MCF 10A (cell line): ENCODE measurements around the gene HIVEP1. TPM values are rescaled to one million over a fixed set of nuclear protein-coding genes. Genes with fewer than 3 reads are reported as not detected.

Source experiments
- BruUV-seq: library from RNA; stranded (reverse); fragments of 400-500 nt; replicated peaks from 2 replicates; lab custom pipeline; 2021; lab: Mats Ljungman, UMichigan
- CTCF ChIA-PET: fragments of 300-600 bp; sonication (Branson Sonifier 250); formaldehyde crosslinking; extraction: SDS; loops from one replicate; lab custom pipeline; 2021; ENCODE audit warnings: antibody characterized with exemption, inconsistent platforms; lab: Yijun Ruan, JAX
- POLR2A ChIA-PET: fragments of 300-600, 350-650 bp; sonication (Branson Sonifier 250); formaldehyde crosslinking; extraction: SDS; loops from one replicate; lab custom pipeline; 2020; ENCODE audit warnings: antibody characterized with exemption, inconsistent platforms; lab: Yijun Ruan, JAX
- DNase-seq: peaks from one replicate; pipeline ENCODE4 v3.0.0-alpha.2; 2018; ENCODE audit not compliant: unreplicated experiment
- H3K27ac Mint-ChIP-seq: one replicate; pipeline ENCODE4 v1.8.0; 2022; ENCODE audit warnings: mild to moderate bottlenecking, low read depth, mixed read lengths; ENCODE audit not compliant: unreplicated experiment
- H3K27me3 Mint-ChIP-seq: one replicate; pipeline ENCODE4 v1.8.0; 2022; ENCODE audit warnings: mixed read lengths; ENCODE audit not compliant: insufficient read depth, unreplicated experiment
- H3K36me3 Mint-ChIP-seq: one replicate; pipeline ENCODE4 v1.8.0; 2022; ENCODE audit warnings: mild to moderate bottlenecking, moderate library complexity, mixed read lengths; ENCODE audit not compliant: insufficient read depth, unreplicated experiment
- H3K4me1 Mint-ChIP-seq: one replicate; pipeline ENCODE4 v1.8.0; 2022; ENCODE audit warnings: mixed read lengths; ENCODE audit not compliant: insufficient read depth, unreplicated experiment
- H3K4me3 Mint-ChIP-seq: one replicate; pipeline ENCODE4 v1.8.0; 2022; ENCODE audit warnings: mild to moderate bottlenecking, moderate library complexity, mixed read lengths; ENCODE audit not compliant: unreplicated experiment
- H3K9me3 Mint-ChIP-seq: one replicate; pipeline ENCODE4 v1.8.0; 2022; ENCODE audit warnings: mixed read lengths; ENCODE audit not compliant: unreplicated experiment
- CTCF ChIP-seq: fragments of 200-600 bp; IDR thresholded peaks from one replicate; pipeline ENCODE4 v1.8.0; 2022; ENCODE audit warnings: antibody characterized with exemption, mild to moderate bottlenecking; ENCODE audit not compliant: unreplicated experiment
- intact Hi-C: fragments of 100-400 bp; cut with micrococcal nuclease; formaldehyde crosslinking; loops from 2 replicates; pipeline ENCODE4 v1.14.1; 2022
- total RNA-seq: library from RNA; stranded (reverse); gene quantifications from 2 replicates; pipeline ENCODE4 v1.2.3, GENCODE V29; 2022

Gene HIVEP1
- total RNA-seq, 1 experiment from 2014 or later = 19.1 TPM

DNA sequence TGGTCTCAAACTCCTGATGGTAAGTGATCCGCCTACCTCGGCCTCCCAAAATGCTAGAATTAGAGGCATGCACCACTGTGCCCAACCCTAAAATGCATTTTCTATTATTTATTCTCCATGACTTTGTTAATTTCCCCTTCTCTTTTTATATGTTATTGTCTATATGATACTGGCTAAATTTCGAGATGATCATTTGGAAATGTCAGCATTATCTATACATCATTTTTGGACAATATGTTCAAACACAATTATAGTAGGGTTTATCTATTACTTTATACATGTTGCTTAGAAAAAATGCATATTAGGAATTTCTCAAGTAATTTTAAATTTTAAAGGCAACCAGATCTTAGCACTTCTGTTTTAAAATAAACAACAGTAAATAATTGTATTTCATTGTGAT lies 34.4 kb upstream of the HIVEP1 start:
- Mint-ChIP-seq H3K27me3 (no peaks in the 10 kb centered on the region), H3K4me1 (peaks cover 8% of the 10 kb centered on the region), H3K4me3 (no peak overlapping the region), H3K36me3 (no peaks in the 10 kb centered on the region), H3K27ac (no peak overlapping the region), H3K9me3 (no peaks in the 10 kb centered on the region)
- intact Hi-C loops = no loop called here
- CTCF ChIA-PET = no interaction called here
- POLR2A ChIA-PET = no interaction called here
- no TSS peak for BruUV-seq
- no peak for DNase-seq
- TF ChIP-seq CTCF = no peak

- CTCF ChIA-PET = no interaction called here
- POLR2A ChIA-PET = interaction anchor here (0.6 kb wide), 1 partner anchor 224 kb away, joined by 3 read pairs; no protein-coding TSS in a partner anchor
- no peak for DNase-seq
- H3K4me1 Mint-ChIP-seq = peaks cover 5% of the 10 kb centered on the region
- no TSS peak for BruUV-seq
- no peaks in the 10 kb centered on the region for H3K9me3 Mint-ChIP-seq
- no peaks in the 10 kb centered on the region for H3K27me3 Mint-ChIP-seq
- no peak overlapping the region for H3K4me3 Mint-ChIP-seq
- no peak overlapping the region for H3K27ac Mint-ChIP-seq
- TF ChIP-seq CTCF = no peak
- H3K36me3 Mint-ChIP-seq = no peaks in the 10 kb centered on the region
- intact Hi-C loops = no loop called here
These were observed 33.7 kb upstream of the HIVEP1 start for GRCh38 chr6:11978169-11978987.

GRCh38 chr6:11979866-11980265 lies 32.2 kb upstream of the HIVEP1 start:
- no peak overlapping the region for H3K4me3 Mint-ChIP-seq
- no peaks in the 10 kb centered on the region for H3K9me3 Mint-ChIP-seq
- peaks cover 5% of the 10 kb centered on the region for H3K4me1 Mint-ChIP-seq
- intact Hi-C loops = no loop called here
- ChIA-PET CTCF (interaction anchor here (0.9 kb wide), 1 partner anchor 105 kb away, joined by 3 read pairs; no protein-coding TSS in a partner anchor), POLR2A (interaction anchor here (0.6 kb wide), 1 partner anchor 10 kb away, joined by 3 read pairs; no protein-coding TSS in a partner anchor)
- no peak for DNase-seq
- no peaks in the 10 kb centered on the region for H3K27me3 Mint-ChIP-seq
- no peak for TF ChIP-seq CTCF
- H3K36me3 Mint-ChIP-seq = no peaks in the 10 kb centered on the region
- H3K27ac Mint-ChIP-seq = no peak overlapping the region
- no TSS peak for BruUV-seq

DNA sequence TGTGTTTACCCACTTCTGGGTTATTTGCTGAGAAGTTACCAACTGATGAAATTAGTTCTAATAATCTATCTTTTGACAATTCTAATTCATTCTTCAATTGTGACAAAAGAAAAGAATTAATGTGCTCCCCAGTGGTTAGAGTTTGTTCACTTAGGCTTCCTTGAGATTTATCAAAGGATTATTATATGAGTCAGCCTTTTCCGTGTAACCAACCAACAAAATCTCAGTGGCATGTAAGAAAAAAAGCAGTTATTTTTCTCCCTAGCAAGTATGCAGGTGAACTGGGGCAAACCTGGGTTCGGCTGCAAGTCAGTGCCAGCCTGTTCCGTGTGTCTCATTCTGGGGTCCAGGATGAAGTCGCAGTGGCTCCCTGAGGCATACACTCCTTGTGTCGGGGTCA lies 28.8 kb upstream of the HIVEP1 start:
- no TSS peak for BruUV-seq
- intact Hi-C loops = no loop called here
- CTCF ChIA-PET = no interaction called here

More for the DNA sequence above, 28.8 kb upstream of the HIVEP1 start:
- H3K4me1 Mint-ChIP-seq = no peaks in the 10 kb centered on the region
- no peak for TF ChIP-seq CTCF
- H3K4me3 Mint-ChIP-seq = no peak overlapping the region
- H3K9me3 Mint-ChIP-seq = no peaks in the 10 kb centered on the region
- no peaks in the 10 kb centered on the region for H3K27me3 Mint-ChIP-seq
- H3K27ac Mint-ChIP-seq = no peak overlapping the region
- POLR2A ChIA-PET = interaction anchor here (0.7 kb wide), 1 partner anchor 11 kb away, joined by 3 read pairs; no protein-coding TSS in a partner anchor
- H3K36me3 Mint-ChIP-seq = no peaks in the 10 kb centered on the region
- DNase-seq = no peak
